ENCODE results near the gene DDX46. TPM values are rescaled to one million over a fixed set of nuclear protein-coding genes. Genes with fewer than 3 reads are reported as not detected.

The DDX46 gene
- total and polyA plus RNA-seq, 2 experiments from 2014 or later: 24.2 to 25.9 TPM

- Histone ChIP-seq H3K27me3 (no peaks in the 10 kb centered on the region), H3K27ac (no peak overlapping the region), H3K36me3 (no peaks in the 10 kb centered on the region), H3K4me1 (ENCODE audit: low read depth) (no peaks in the 10 kb centered on the region), H3K4me3 (no peak overlapping the region), H3K9me3 (ENCODE audit: low read depth) (no peaks in the 10 kb centered on the region)
- DNase-seq (ENCODE audit: low read depth in 1 of 2, low spot score in 1 of 2): no peak
- no peak for TF ChIP-seq CTCF (IDR thresholded peaks at IDR 0.05; ENCODE audit: low read depth, low read length)
Observed at GRCh38 chr5:134735243-134735642, 23.3 kb upstream of the DDX46 start.

GRCh38 chr5:134736173-134736812, 22.3 kb upstream of the DDX46 start:
- H3K4me1 ChIP-seq (ENCODE audit: low read depth): no peaks in the 10 kb centered on the region
- no peaks in the 10 kb centered on the region for H3K27me3 ChIP-seq
- H3K36me3 ChIP-seq: no peaks in the 10 kb centered on the region
- H3K27ac ChIP-seq: no peak overlapping the region
- H3K4me3 ChIP-seq: no peak overlapping the region
- no peak for DNase-seq (ENCODE audit: low read depth in 1 of 2, low spot score in 1 of 2)
- TF ChIP-seq CTCF (IDR thresholded peaks at IDR 0.05; ENCODE audit: low read depth, low read length): no peak
- H3K9me3 ChIP-seq (ENCODE audit: low read depth): no peaks in the 10 kb centered on the region

GRCh38 chr5:134738133-134738962, 20.2 kb upstream of the DDX46 start, which contains the start of gene CAMLG:
Gene CAMLG (plus strand): TSS chr5:134738548. CDS start chr5:134738621, 73 bp downstream.
- peak within 1 kb of the TSS; percentile 89 for H3K27ac ChIP-seq
- H3K4me1 ChIP-seq (ENCODE audit: low read depth): no peaks in the 10 kb centered on the region
- no peaks in the 10 kb centered on the region for H3K9me3 ChIP-seq (ENCODE audit: low read depth)
- H3K27me3 ChIP-seq: no peaks in the 10 kb centered on the region
- H3K36me3 ChIP-seq: peaks cover 3% of the 10 kb centered on the region
- H3K4me3 ChIP-seq: peak within 1 kb of the TSS; percentile 79
- peak; percentile 60 for TF ChIP-seq CTCF (IDR thresholded peaks at IDR 0.05; ENCODE audit: low read depth, low read length)
- DNase-seq (ENCODE audit: low read depth in 1 of 2, low spot score in 1 of 2): peak; percentile 99

GRCh38 chr5:134738963-134739661, 19.5 kb upstream of the DDX46 start:
- Histone ChIP-seq H3K9me3 (ENCODE audit: low read depth) (no peaks in the 10 kb centered on the region), H3K4me1 (ENCODE audit: low read depth) (no peaks in the 10 kb centered on the region), H3K27ac (no peak overlapping the region), H3K27me3 (no peaks in the 10 kb centered on the region), H3K4me3 (peak overlapping the region; percentile 79), H3K36me3 (peaks cover 3% of the 10 kb centered on the region)
- TF ChIP-seq CTCF (IDR thresholded peaks at IDR 0.05; ENCODE audit: low read depth, low read length): peak; percentile 29
- peak; percentile 35 to 47 for DNase-seq (ENCODE audit: low read depth in 1 of 2, low spot score in 1 of 2)

- Histone ChIP-seq H3K4me1 (ENCODE audit: low read depth) (no peaks in the 10 kb centered on the region), H3K9me3 (ENCODE audit: low read depth) (no peaks in the 10 kb centered on the region), H3K4me3 (no peak overlapping the region), H3K27ac (no peak overlapping the region), H3K36me3 (peaks cover 3% of the 10 kb centered on the region), H3K27me3 (no peaks in the 10 kb centered on the region)
- no peak for DNase-seq (ENCODE audit: low read depth in 1 of 2, low spot score in 1 of 2)
- TF ChIP-seq CTCF (IDR thresholded peaks at IDR 0.05; ENCODE audit: low read depth, low read length): no peak
Observed at GRCh38 chr5:134741052-134741451, 17.5 kb upstream of the DDX46 start.
